Measurements from ENCODE around the gene OR2V2. TPM values are rescaled to one million over a fixed set of nuclear protein-coding genes. Genes with fewer than 3 reads are reported as not detected.

The OR2V2 gene
- total and polyA plus RNA-seq, 10 of the 15 experiments (the other 5 are each of a cell fraction or from before 2014, with no cell fraction given), result 0.26 TPM; not detected in 9

GRCh38 chr5:181173420-181174342, 26.3 kb downstream of the OR2V2 start (continued):
- TF ChIP-seq, protein P1, sequence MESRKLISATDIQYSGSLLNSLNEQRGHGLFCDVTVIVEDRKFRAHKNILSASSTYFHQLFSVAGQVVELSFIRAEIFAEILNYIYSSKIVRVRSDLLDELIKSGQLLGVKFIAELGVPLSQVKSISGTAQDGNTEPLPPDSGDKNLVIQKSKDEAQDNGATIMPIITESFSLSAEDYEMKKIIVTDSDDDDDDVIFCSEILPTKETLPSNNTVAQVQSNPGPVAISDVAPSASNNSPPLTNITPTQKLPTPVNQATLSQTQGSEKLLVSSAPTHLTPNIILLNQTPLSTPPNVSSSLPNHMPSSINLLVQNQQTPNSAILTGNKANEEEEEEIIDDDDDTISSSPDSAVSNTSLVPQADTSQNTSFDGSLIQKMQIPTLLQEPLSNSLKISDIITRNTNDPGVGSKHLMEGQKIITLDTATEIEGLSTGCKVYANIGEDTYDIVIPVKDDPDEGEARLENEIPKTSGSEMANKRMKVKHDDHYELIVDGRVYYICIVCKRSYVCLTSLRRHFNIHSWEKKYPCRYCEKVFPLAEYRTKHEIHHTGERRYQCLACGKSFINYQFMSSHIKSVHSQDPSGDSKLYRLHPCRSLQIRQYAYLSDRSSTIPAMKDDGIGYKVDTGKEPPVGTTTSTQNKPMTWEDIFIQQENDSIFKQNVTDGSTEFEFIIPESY (IDR thresholded peaks at IDR 0.05), result no peak
- TF ChIP-seq HDGF (IDR thresholded peaks at IDR 0.05) (no peak), ZNF24 (IDR thresholded peaks at IDR 0.05) (peak; percentile 95), E2F4 (IDR thresholded peaks at IDR 0.05; ENCODE audit: low read depth, low read length) (no peak), GATAD2B (conservative IDR thresholded peaks at IDR 0.05; ENCODE audit: low read depth) (no peak; the same call in 1 of the 2 replicates), RAD51 (IDR thresholded peaks at IDR 0.05) (no peak), ZNF274 (IDR thresholded peaks at IDR 0.05; ENCODE audit: insufficient read depth, insufficient read length) (no peak), SRF (IDR thresholded peaks at IDR 0.05; ENCODE audit: low read depth in 2 of 2, low read length in 2 of 2) (no peak), SPI1 (IDR thresholded peaks at IDR 0.05; ENCODE audit: borderline replicate concordance, insufficient read depth, low read depth, low read length) (no peak), RFX5 (IDR thresholded peaks at IDR 0.05; ENCODE audit: low read depth, low read length) (no peak), BMI1 (IDR thresholded peaks at IDR 0.05; ENCODE audit: borderline replicate concordance) (no peak), POU2F2 (IDR thresholded peaks at IDR 0.05; ENCODE audit: borderline replicate concordance, low read depth, low read length) (no peak), ELK1 (IDR thresholded peaks at IDR 0.05; ENCODE audit: low read depth, low read length) (no peak), WRNIP1 (IDR thresholded peaks at IDR 0.05; ENCODE audit: borderline replicate concordance, low read depth, low read length) (0 out of 2 replicates have a peak, but pooled peaks have one; percentile 46), BCL3 (IDR thresholded peaks at IDR 0.05; ENCODE audit: borderline replicate concordance, insufficient read depth, low read depth, low read length, poor library complexity, severe bottlenecking) (no peak), CBFB (IDR thresholded peaks at IDR 0.05; ENCODE audit: low read depth) (no peak), MYC (IDR thresholded peaks at IDR 0.05; ENCODE audit: insufficient read depth, insufficient read length, insufficient replicate concordance, low read length, severe bottlenecking) (no peak), ETV6 (conservative IDR thresholded peaks at IDR 0.05 in 1 of 2, IDR thresholded peaks at IDR 0.05 in 1 of 2; ENCODE audit: borderline replicate concordance in 1 of 2, low read depth in 1 of 2) (no peak; a peak in 1 of 4 replicates), FOXK2 (IDR thresholded peaks at IDR 0.05) (no peak), FOXM1 (IDR thresholded peaks at IDR 0.05; ENCODE audit: low read depth, low read length) (0 out of 2 replicates have a peak, but pooled peaks have one; percentile 22)
- TF ChIP-seq, protein P2, sequence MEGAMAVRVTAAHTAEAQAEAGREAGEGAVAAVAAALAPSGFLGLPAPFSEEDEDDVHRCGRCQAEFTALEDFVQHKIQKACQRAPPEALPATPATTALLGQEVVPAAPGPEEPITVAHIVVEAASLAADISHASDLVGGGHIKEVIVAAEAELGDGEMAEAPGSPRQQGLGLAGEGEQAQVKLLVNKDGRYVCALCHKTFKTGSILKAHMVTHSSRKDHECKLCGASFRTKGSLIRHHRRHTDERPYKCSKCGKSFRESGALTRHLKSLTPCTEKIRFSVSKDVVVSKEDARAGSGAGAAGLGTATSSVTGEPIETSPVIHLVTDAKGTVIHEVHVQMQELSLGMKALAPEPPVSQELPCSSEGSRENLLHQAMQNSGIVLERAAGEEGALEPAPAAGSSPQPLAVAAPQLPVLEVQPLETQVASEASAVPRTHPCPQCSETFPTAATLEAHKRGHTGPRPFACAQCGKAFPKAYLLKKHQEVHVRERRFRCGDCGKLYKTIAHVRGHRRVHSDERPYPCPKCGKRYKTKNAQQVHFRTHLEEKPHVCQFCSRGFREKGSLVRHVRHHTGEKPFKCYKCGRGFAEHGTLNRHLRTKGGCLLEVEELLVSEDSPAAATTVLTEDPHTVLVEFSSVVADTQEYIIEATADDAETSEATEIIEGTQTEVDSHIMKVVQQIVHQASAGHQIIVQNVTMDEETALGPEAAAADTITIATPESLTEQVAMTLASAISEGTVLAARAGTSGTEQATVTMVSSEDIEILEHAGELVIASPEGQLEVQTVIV (IDR thresholded peaks at IDR 0.05; ENCODE audit: borderline replicate concordance, partially characterized antibody), result no peak
